ENCODE data around the gene GRN.

- no peak for TF ChIP-seq EP300 (IDR thresholded peaks at IDR 0.05; ENCODE audit: low read length)
- TF ChIP-seq POLR2AphosphoS5 (IDR thresholded peaks at IDR 0.05; ENCODE audit: control insufficient read depth, insufficient read depth, low read depth, low read length) = no peak
- no peak for TF ChIP-seq ETS1 (conservative IDR thresholded peaks at IDR 0.05; ENCODE audit: control insufficient read depth, low read depth, low read length)
- no peak for TF ChIP-seq POLR2H (tag; IDR thresholded peaks at IDR 0.05; ENCODE audit: low read depth)
- no peak for TF ChIP-seq ELK1 (CRISPR knock-in tag; IDR thresholded peaks at IDR 0.05)
- no peak for TF ChIP-seq POLR2A (conservative IDR thresholded peaks at IDR 0.05)
- no peak for TF ChIP-seq DIDO1 (tag; IDR thresholded peaks at IDR 0.05; ENCODE audit: low read depth)
These were observed 9.1 kb upstream of the GRN start for GRCh38 chr17:44335968-44336367.

All from K562 (cell line).